ENCODE data around the gene SYT8. TPM values are rescaled to one million over a fixed set of nuclear protein-coding genes. Genes with fewer than 3 reads are reported as not detected.

Gene SYT8
- total RNA-seq, 1 donor from 2014 or later, result not detected

- intact Hi-C loops (cut with micrococcal nuclease), result loop anchor here (10.0 kb wide), 1 partner anchor 54 kb away; no protein-coding TSS in a partner anchor
- no peaks in the 10 kb centered on the region for H3K9me3 Mint-ChIP-seq
- no peaks in the 10 kb centered on the region for H3K4me1 Mint-ChIP-seq (ENCODE audit: low read depth)
- no peaks in the 10 kb centered on the region for H3K36me3 Mint-ChIP-seq (ENCODE audit: low read depth)
- H3K27ac Mint-ChIP-seq, result no peak overlapping the region
- H3K4me3 Mint-ChIP-seq (ENCODE audit: low read depth), result no peak overlapping the region
- peaks cover 2% of the 10 kb centered on the region for H3K27me3 Mint-ChIP-seq (ENCODE audit: low read depth)
- no peak for DNase-seq (ENCODE audit: low spot score)
Measured at GRCh38 chr11:1830322-1831223, 4.2 kb upstream of the SYT8 start.

GRCh38 chr11:1831338-1832210 is 3.2 kb upstream of the SYT8 start:
- DNase-seq (ENCODE audit: low spot score), result no peak
- no peak overlapping the region for H3K4me3 Mint-ChIP-seq (ENCODE audit: low read depth)
- no peak overlapping the region for H3K27ac Mint-ChIP-seq
- intact Hi-C loops (cut with micrococcal nuclease), result loop anchor here (1.0 to 10.0 kb wide), 2 partner anchors 53 to 137 kb away; no protein-coding TSS in a partner anchor
- H3K27me3 Mint-ChIP-seq (ENCODE audit: low read depth), result peaks cover 2% of the 10 kb centered on the region
- H3K9me3 Mint-ChIP-seq, result no peaks in the 10 kb centered on the region
- H3K4me1 Mint-ChIP-seq (ENCODE audit: low read depth), result no peaks in the 10 kb centered on the region
- no peaks in the 10 kb centered on the region for H3K36me3 Mint-ChIP-seq (ENCODE audit: low read depth)

- no peak overlapping the region for H3K27ac Mint-ChIP-seq
- no peaks in the 10 kb centered on the region for H3K36me3 Mint-ChIP-seq (ENCODE audit: low read depth)
- peaks cover 2% of the 10 kb centered on the region for H3K27me3 Mint-ChIP-seq (ENCODE audit: low read depth)
- H3K9me3 Mint-ChIP-seq, result no peaks in the 10 kb centered on the region
- H3K4me1 Mint-ChIP-seq (ENCODE audit: low read depth), result no peaks in the 10 kb centered on the region
- H3K4me3 Mint-ChIP-seq (ENCODE audit: low read depth), result no peak overlapping the region
- DNase-seq (ENCODE audit: low spot score), result peak; percentile 42
- intact Hi-C loops (cut with micrococcal nuclease), result loop anchor here (1.0 to 10.0 kb wide), 2 partner anchors 52 to 138 kb away; no protein-coding TSS in a partner anchor
Measured at GRCh38 chr11:1832211-1832919, 2.4 kb upstream of the SYT8 start.

DNA sequence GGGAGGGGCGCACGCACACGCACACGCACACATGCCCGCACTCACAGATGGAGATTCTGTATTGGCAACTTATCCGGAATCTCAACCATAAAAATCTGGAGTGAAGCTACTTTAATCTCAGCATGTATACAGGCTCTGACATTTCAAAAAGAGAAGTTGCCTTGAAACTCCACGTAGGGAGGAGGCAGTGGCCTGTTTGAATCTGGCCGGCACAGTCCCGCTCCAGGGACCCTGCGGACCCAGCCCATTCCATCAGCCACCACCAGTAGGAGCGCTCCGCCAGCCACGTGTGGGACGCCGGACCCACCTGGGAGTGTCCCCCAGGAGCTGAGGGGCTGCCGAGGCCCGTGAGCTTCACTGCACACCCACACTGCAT is 1.9 kb upstream of the SYT8 start:
- Mint-ChIP-seq H3K36me3 (ENCODE audit: low read depth) (no peaks in the 10 kb centered on the region), H3K27me3 (ENCODE audit: low read depth) (peaks cover 2% of the 10 kb centered on the region), H3K4me1 (ENCODE audit: low read depth) (no peaks in the 10 kb centered on the region), H3K9me3 (no peaks in the 10 kb centered on the region), H3K4me3 (ENCODE audit: low read depth) (no peak overlapping the region), H3K27ac (no peak overlapping the region)
- intact Hi-C loops (cut with micrococcal nuclease), result loop anchor here (1.0 to 10.0 kb wide), 2 partner anchors 52 to 139 kb away; no protein-coding TSS in a partner anchor
- DNase-seq (ENCODE audit: low spot score), result no peak

- Mint-ChIP-seq H3K27ac (no peak overlapping the region), H3K36me3 (ENCODE audit: low read depth) (no peaks in the 10 kb centered on the region), H3K4me1 (ENCODE audit: low read depth) (peaks cover 2% of the 10 kb centered on the region), H3K9me3 (no peaks in the 10 kb centered on the region), H3K27me3 (ENCODE audit: low read depth) (peaks cover 2% of the 10 kb centered on the region), H3K4me3 (ENCODE audit: low read depth) (no peak overlapping the region)
- no peak for DNase-seq (ENCODE audit: low spot score)
- intact Hi-C loops (cut with micrococcal nuclease), result loop anchor here (10.0 kb wide), 1 partner anchor 51 kb away; no protein-coding TSS in a partner anchor
Measured at GRCh38 chr11:1834062-1834610, 654 bp upstream of the SYT8 start.

GRCh38 chr11:1835671-1836010 is 851 bp downstream of the SYT8 start:
- Mint-ChIP-seq H3K27ac (no peak overlapping the region), H3K4me1 (ENCODE audit: low read depth) (peaks cover 7% of the 10 kb centered on the region), H3K9me3 (no peaks in the 10 kb centered on the region), H3K4me3 (ENCODE audit: low read depth) (no peak overlapping the region), H3K27me3 (ENCODE audit: low read depth) (peaks cover 2% of the 10 kb centered on the region), H3K36me3 (ENCODE audit: low read depth) (no peaks in the 10 kb centered on the region)
- DNase-seq (ENCODE audit: low spot score), result no peak
- intact Hi-C loops (cut with micrococcal nuclease), result loop anchor here (2.0 to 10.0 kb wide), 3 partner anchors 49 to 317 kb away; partner anchors contain the start of gene TNNT3

- H3K4me3 Mint-ChIP-seq (ENCODE audit: low read depth), result no peak overlapping the region
- intact Hi-C loops (cut with micrococcal nuclease), result loop anchor here (2.0 to 10.0 kb wide), 3 partner anchors 49 to 316 kb away; partner anchors contain the start of gene TNNT3
- no peaks in the 10 kb centered on the region for H3K9me3 Mint-ChIP-seq
- DNase-seq (ENCODE audit: low spot score), result no peak
- no peaks in the 10 kb centered on the region for H3K36me3 Mint-ChIP-seq (ENCODE audit: low read depth)
- H3K27ac Mint-ChIP-seq, result no peak overlapping the region
- H3K27me3 Mint-ChIP-seq (ENCODE audit: low read depth), result peaks cover 2% of the 10 kb centered on the region
- peaks cover 7% of the 10 kb centered on the region for H3K4me1 Mint-ChIP-seq (ENCODE audit: low read depth)
Measured at GRCh38 chr11:1836011-1836945, 1.5 kb downstream of the SYT8 start.

- Mint-ChIP-seq H3K36me3 (ENCODE audit: low read depth) (no peaks in the 10 kb centered on the region), H3K9me3 (no peaks in the 10 kb centered on the region), H3K4me3 (ENCODE audit: low read depth) (no peak overlapping the region), H3K27ac (no peak overlapping the region), H3K27me3 (ENCODE audit: low read depth) (peaks cover 2% of the 10 kb centered on the region), H3K4me1 (ENCODE audit: low read depth) (peaks cover 7% of the 10 kb centered on the region)
- intact Hi-C loops (cut with micrococcal nuclease), result loop anchor here (2.0 to 10.0 kb wide), 4 partner anchors 17 to 315 kb away; partner anchors contain the start of gene TNNT3
- peak; percentile 67 for DNase-seq (ENCODE audit: low spot score)
Measured at GRCh38 chr11:1837171-1838076, 2.6 kb downstream of the SYT8 start.

- H3K4me3 Mint-ChIP-seq (ENCODE audit: low read depth), result no peak overlapping the region
- H3K27me3 Mint-ChIP-seq (ENCODE audit: low read depth), result peaks cover 2% of the 10 kb centered on the region
- no peaks in the 10 kb centered on the region for H3K36me3 Mint-ChIP-seq (ENCODE audit: low read depth)
- no peak overlapping the region for H3K27ac Mint-ChIP-seq
- no peak for DNase-seq (ENCODE audit: low spot score)
- intact Hi-C loops (cut with micrococcal nuclease), result loop anchor here (2.0 to 10.0 kb wide), 3 partner anchors 17 to 314 kb away; no protein-coding TSS in a partner anchor
- peaks cover 8% of the 10 kb centered on the region for H3K4me1 Mint-ChIP-seq (ENCODE audit: low read depth)
- no peaks in the 10 kb centered on the region for H3K9me3 Mint-ChIP-seq
Measured at GRCh38 chr11:1838077-1838425, 3.3 kb downstream of the SYT8 start.

DNA sequence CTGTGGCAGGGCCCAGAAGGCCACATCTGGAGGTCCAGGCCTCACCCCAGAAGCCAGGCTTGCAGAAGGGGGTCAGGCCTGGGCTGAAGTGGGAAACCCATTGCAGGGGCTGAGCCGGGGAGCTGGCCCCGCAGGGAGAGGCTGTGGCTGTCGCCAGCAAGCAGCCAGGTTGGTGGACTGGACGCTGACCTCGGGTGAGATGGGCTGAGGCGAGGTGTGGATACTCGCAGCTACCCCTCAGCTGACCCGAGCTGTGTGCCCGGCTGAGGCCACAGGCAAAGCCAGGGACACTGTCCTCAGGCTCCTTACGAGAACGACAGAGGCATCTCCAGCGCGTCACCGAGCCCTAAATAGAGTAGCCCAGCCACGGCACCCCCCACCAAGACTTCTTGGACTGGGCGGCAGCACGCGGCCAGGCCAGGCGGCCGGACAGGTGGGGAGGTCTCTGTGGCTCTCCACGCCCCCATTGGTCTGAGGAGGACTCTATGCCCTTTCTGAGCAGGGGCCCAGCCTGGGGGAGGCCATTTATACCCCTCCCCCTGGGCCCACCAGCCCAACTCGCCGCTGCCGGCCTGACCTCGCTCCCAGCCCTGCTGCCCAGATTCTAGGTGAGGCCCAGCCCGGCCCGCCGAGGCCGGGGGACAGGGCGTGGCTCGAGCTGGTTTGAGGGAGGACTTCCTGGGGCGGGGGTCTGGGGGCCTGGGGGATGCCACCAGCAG is 3.8 kb downstream of the SYT8 start, which contains the start of gene TNNI2:
TNNI2 (plus strand) TSS at position 556 of the 719 bp plus-strand sequence. CDS start 716 bp downstream, outside the sequence.
- no peaks in the 10 kb centered on the region for H3K9me3 Mint-ChIP-seq
- intact Hi-C loops (cut with micrococcal nuclease), result loop anchor here (2.0 to 10.0 kb wide), 3 partner anchors 16 to 314 kb away; no protein-coding TSS in a partner anchor
- H3K36me3 Mint-ChIP-seq (ENCODE audit: low read depth), result no peaks in the 10 kb centered on the region
- no peak within 1 kb of the TSS for H3K27ac Mint-ChIP-seq
- no peak for DNase-seq (ENCODE audit: low spot score)
- H3K4me3 Mint-ChIP-seq (ENCODE audit: low read depth), result no peak within 1 kb of the TSS
- H3K4me1 Mint-ChIP-seq (ENCODE audit: low read depth), result peaks cover 14% of the 10 kb centered on the region
- H3K27me3 Mint-ChIP-seq (ENCODE audit: low read depth), result no peaks in the 10 kb centered on the region
